Activated B cell treated with CpG ODN at 0.5 μM for 24 hours (primary cell): Measurements from ENCODE around the gene BTNL9. TPM values are rescaled to one million over a fixed set of nuclear protein-coding genes. Genes with fewer than 3 reads are reported as not detected.

Experiments used
- ATAC-seq: fragments of 200-7000 bp; cut with Tn5 transposase; one replicate; pipeline ENCODE4 v1.10.0; 2021; ENCODE audit warnings: low read depth, mild to moderate bottlenecking, moderate library complexity
- CTCF ChIA-PET: fragments of 350-600 bp; sonication (Branson Sonifier 250); formaldehyde crosslinking; loops from one replicate; lab custom pipeline; 2021; ENCODE audit warnings: antibody characterized with exemption; lab: Charles Lee
- POLR2A ChIA-PET: fragments of 350-600 bp; sonication (Branson Sonifier 250); formaldehyde crosslinking; loops from one replicate; lab custom pipeline; 2021; ENCODE audit warnings: antibody characterized with exemption; lab: Charles Lee
- DNase-seq: peaks from one replicate; pipeline ENCODE4 v3.0.0; 2022
- H3K27ac Mint-ChIP-seq: one replicate; pipeline ENCODE4 v1.8.0; 2020; ENCODE audit warnings: mixed read lengths
- H3K27me3 Mint-ChIP-seq: one replicate; pipeline ENCODE4 v1.8.0; 2021; ENCODE audit warnings: mixed read lengths
- H3K36me3 Mint-ChIP-seq: one replicate; pipeline ENCODE4 v1.8.0; 2021; ENCODE audit warnings: low read depth, mixed read lengths
- H3K4me1 Mint-ChIP-seq: one replicate; pipeline ENCODE4 v1.8.0; 2021; ENCODE audit warnings: mixed read lengths
- H3K4me3 Mint-ChIP-seq: one replicate; pipeline ENCODE4 v1.8.0; 2020; ENCODE audit warnings: mild to moderate bottlenecking, mixed read lengths
- H3K9me3 Mint-ChIP-seq: one replicate; pipeline ENCODE4 v1.8.0; 2020; ENCODE audit warnings: mixed read lengths
- CTCF ChIP-seq: fragments of 200-600 bp; IDR thresholded peaks from one replicate; pipeline ENCODE4 v1.8.0; 2022; ENCODE audit warnings: antibody characterized with exemption, mild to moderate bottlenecking
- intact Hi-C: fragments of 100-400 bp; cut with micrococcal nuclease; formaldehyde crosslinking; loops from one replicate; pipeline ENCODE4 v1.15.1; 2024
- total RNA-seq: library from RNA; stranded (reverse); gene quantifications from 2 replicates; pipeline ENCODE4 v1.2.3, GENCODE V29; 2022

BTNL9 gene
- total RNA-seq, 1 donor from 2014 or later = 27.6 TPM

GRCh38 chr5:181076920-181077319 is 36.9 kb downstream of the BTNL9 start:
- H3K27me3 Mint-ChIP-seq = peaks cover 4% of the 10 kb centered on the region
- no peak overlapping the region for H3K4me3 Mint-ChIP-seq
- intact Hi-C loops = no loop called here
- TF ChIP-seq CTCF = no peak
- H3K9me3 Mint-ChIP-seq = peaks cover 5% of the 10 kb centered on the region
- no peaks in the 10 kb centered on the region for H3K36me3 Mint-ChIP-seq
- DNase-seq (no peak), ATAC-seq (no peak)
- ChIA-PET CTCF (no interaction called here), POLR2A (no interaction called here)
- H3K27ac Mint-ChIP-seq = no peak overlapping the region
- H3K4me1 Mint-ChIP-seq = no peaks in the 10 kb centered on the region

- POLR2A ChIA-PET = no interaction called here
- Mint-ChIP-seq H3K4me1 (no peaks in the 10 kb centered on the region), H3K36me3 (no peaks in the 10 kb centered on the region), H3K4me3 (no peak overlapping the region), H3K27ac (no peak overlapping the region), H3K27me3 (peaks cover 8% of the 10 kb centered on the region), H3K9me3 (peaks cover 2% of the 10 kb centered on the region)
- no peak for TF ChIP-seq CTCF
- CTCF ChIA-PET = no interaction called here
- DNase-seq = no peak
- intact Hi-C loops = loop anchor here (5.0 kb wide), 1 partner anchor 300 kb away; no protein-coding TSS in a partner anchor
- ATAC-seq = no peak
These were observed 41.9 kb downstream of the BTNL9 start for GRCh38 chr5:181081989-181082388.

GRCh38 chr5:181084621-181085195 is 44.6 kb downstream of the BTNL9 start:
- CTCF ChIA-PET = interaction anchor here (0.9 to 1.5 kb wide), 2 partner anchors 30 to 300 kb away, joined by 3 read pairs; no protein-coding TSS in a partner anchor
- Mint-ChIP-seq H3K4me1 (no peaks in the 10 kb centered on the region), H3K27me3 (peaks cover 8% of the 10 kb centered on the region), H3K4me3 (no peak overlapping the region), H3K9me3 (peaks cover 3% of the 10 kb centered on the region), H3K27ac (no peak overlapping the region), H3K36me3 (no peaks in the 10 kb centered on the region)
- no peak for TF ChIP-seq CTCF
- ATAC-seq = no peak
- intact Hi-C loops = loop anchor here (5.0 kb wide), 2 partner anchors 217 to 302 kb away; no protein-coding TSS in a partner anchor
- POLR2A ChIA-PET = no interaction called here
- no peak for DNase-seq

GRCh38 chr5:181086026-181086883 is 46.2 kb downstream of the BTNL9 start:
- DNase-seq = no peak
- no peaks in the 10 kb centered on the region for H3K36me3 Mint-ChIP-seq
- no peak for ATAC-seq
- POLR2A ChIA-PET = no interaction called here
- no peaks in the 10 kb centered on the region for H3K4me1 Mint-ChIP-seq
- H3K27me3 Mint-ChIP-seq = peaks cover 8% of the 10 kb centered on the region
- peaks cover 3% of the 10 kb centered on the region for H3K9me3 Mint-ChIP-seq
- intact Hi-C loops = loop anchor here (5.0 kb wide), 1 partner anchor 219 kb away; no protein-coding TSS in a partner anchor
- H3K4me3 Mint-ChIP-seq = no peak overlapping the region
- H3K27ac Mint-ChIP-seq = no peak overlapping the region
- CTCF ChIA-PET = no interaction called here
- no peak for TF ChIP-seq CTCF

GRCh38 chr5:181086884-181087205 is 46.8 kb downstream of the BTNL9 start:
- DNase-seq = no peak
- no peak for TF ChIP-seq CTCF
- Mint-ChIP-seq H3K9me3 (peaks cover 3% of the 10 kb centered on the region), H3K27ac (no peak overlapping the region), H3K4me3 (no peak overlapping the region), H3K36me3 (no peaks in the 10 kb centered on the region), H3K27me3 (peaks cover 8% of the 10 kb centered on the region), H3K4me1 (no peaks in the 10 kb centered on the region)
- intact Hi-C loops = loop anchor here (5.0 kb wide), 1 partner anchor 220 kb away; no protein-coding TSS in a partner anchor
- POLR2A ChIA-PET = no interaction called here
- no peak for ATAC-seq
- CTCF ChIA-PET = no interaction called here
